H9 (cell line): ENCODE data around the gene MCEMP1. TPM values are rescaled to one million over a fixed set of nuclear protein-coding genes. Genes with fewer than 3 reads are reported as not detected.

Experiments
- DNase-seq: peaks from one replicate; pipeline ENCODE4 v3.0.0-alpha.2; 2017
- H2AFZ ChIP-seq: one replicate; pipeline ENCODE4 v1.6.1; 2013; ENCODE audit warnings: mild to moderate bottlenecking, low read length, control low read depth, moderate library complexity
- H2AK5ac ChIP-seq: 2 replicates; pipeline ENCODE4 v1.6.1; 2013; ENCODE audit warnings: low read length, control low read depth, mixed read lengths; ENCODE audit not compliant: insufficient read length
- H2BK120ac ChIP-seq: one replicate; pipeline ENCODE4 v1.6.1; 2013; ENCODE audit warnings: low read depth, mild to moderate bottlenecking, low read length, control low read depth, inconsistent platforms; ENCODE audit not compliant: poor library complexity, severe bottlenecking
- H2BK12ac ChIP-seq: 2 replicates; pipeline ENCODE4 v1.6.1; 2013; ENCODE audit warnings: low read length, control low read depth, mixed read lengths, low read depth; ENCODE audit not compliant: insufficient read length
- H2BK15ac ChIP-seq: 2 replicates; pipeline ENCODE4 v1.6.1; 2013; ENCODE audit warnings: low read depth, low read length, control low read depth
- H2BK20ac ChIP-seq: one replicate; pipeline ENCODE4 v1.6.1; 2013; ENCODE audit warnings: low read depth, mild to moderate bottlenecking, low read length, control low read depth, inconsistent platforms; ENCODE audit not compliant: poor library complexity, severe bottlenecking
- H2BK5ac ChIP-seq: 2 replicates; pipeline ENCODE4 v1.6.1; 2013; ENCODE audit warnings: low read length, control low read depth, mixed read lengths; ENCODE audit not compliant: insufficient read length
- H3K14ac ChIP-seq: 2 replicates; pipeline ENCODE4 v1.6.1; 2013; ENCODE audit warnings: low read length, control low read depth; ENCODE audit not compliant: insufficient read depth
- H3K18ac ChIP-seq: 2 replicates; pipeline ENCODE4 v1.6.1; 2013; ENCODE audit warnings: low read depth, mild to moderate bottlenecking, mixed read lengths, low read length, control low read depth; ENCODE audit not compliant: insufficient read length
- H3K23ac ChIP-seq: 2 replicates; pipeline ENCODE4 v1.6.1; 2013; ENCODE audit warnings: low read length, control low read depth, mixed read lengths, low read depth; ENCODE audit not compliant: insufficient read length
- H3K23me2 ChIP-seq: 2 replicates; pipeline ENCODE4 v1.6.1; 2013; ENCODE audit warnings: low read depth, mild to moderate bottlenecking, mixed read lengths, low read length, control low read depth; ENCODE audit not compliant: insufficient read length, poor library complexity, severe bottlenecking
- H3K27ac ChIP-seq: 2 replicates; pipeline ENCODE4 v1.5.1; 2013; ENCODE audit warnings: low read length, control low read depth, mixed read lengths, low read depth; ENCODE audit not compliant: insufficient read length
- H3K27me3 ChIP-seq: 2 replicates; pipeline ENCODE4 v1.6.1; 2013; ENCODE audit warnings: low read length, control low read depth, inconsistent platforms; ENCODE audit not compliant: insufficient read depth
- H3K4ac ChIP-seq: 2 replicates; pipeline ENCODE4 v1.6.1; 2013; ENCODE audit warnings: low read depth, mild to moderate bottlenecking, control low read depth, inconsistent platforms, low read length, moderate library complexity
- H3K4me1 ChIP-seq: 2 replicates; pipeline ENCODE4 v1.6.1; 2013; ENCODE audit warnings: low read length, control low read depth, inconsistent platforms; ENCODE audit not compliant: insufficient read depth
- H3K4me2 ChIP-seq: 2 replicates; pipeline ENCODE4 v1.6.1; 2013; ENCODE audit warnings: low read length, control low read depth, mixed read lengths; ENCODE audit not compliant: insufficient read length, insufficient read depth
- H3K56ac ChIP-seq: 2 replicates; pipeline ENCODE4 v1.6.1; 2013; ENCODE audit warnings: low read depth, mild to moderate bottlenecking, mixed read lengths, low read length, control low read depth; ENCODE audit not compliant: insufficient read length
- H3K79me1 ChIP-seq: 2 replicates; pipeline ENCODE4 v1.6.1; 2013; ENCODE audit warnings: low read depth, mild to moderate bottlenecking, moderate library complexity, low read length, control low read depth, inconsistent platforms; ENCODE audit not compliant: insufficient read depth, poor library complexity, severe bottlenecking
- H3K79me2 ChIP-seq: 2 replicates; pipeline ENCODE4 v1.6.1; 2013; ENCODE audit warnings: low read length, control low read depth, inconsistent platforms; ENCODE audit not compliant: insufficient read depth
- H3K9ac ChIP-seq: 2 replicates; pipeline ENCODE4 v1.6.1; 2013; ENCODE audit warnings: low read length, control low read depth, mixed read lengths; ENCODE audit not compliant: insufficient read length; ENCODE audit errors: extremely low read depth
- H3K9me3 ChIP-seq: one replicate; pipeline ENCODE4 v1.6.1; 2013; ENCODE audit warnings: low read depth, low read length, inconsistent platforms; ENCODE audit not compliant: control insufficient read depth
- H3T11ph ChIP-seq: one replicate; pipeline ENCODE4 v1.6.1; 2013; ENCODE audit warnings: mild to moderate bottlenecking, low read length, control low read depth, inconsistent platforms
- H4K20me1 ChIP-seq: one replicate; pipeline ENCODE4 v1.6.1; 2013; ENCODE audit not compliant: control insufficient read depth, insufficient read length, insufficient read depth
- H4K5ac ChIP-seq: 2 replicates; pipeline ENCODE4 v1.6.1; 2013; ENCODE audit warnings: low read depth, mild to moderate bottlenecking, mixed read lengths, low read length, control low read depth; ENCODE audit not compliant: insufficient read length
- H4K8ac ChIP-seq: replicated peaks from 2 replicates; pipeline ENCODE4 v1.6.1; 2013; ENCODE audit warnings: low read length, control low read depth, mixed read lengths, low read depth; ENCODE audit not compliant: insufficient read length
- H4K91ac ChIP-seq: 2 replicates; pipeline ENCODE4 v1.6.1; 2013; ENCODE audit warnings: low read depth, mild to moderate bottlenecking, moderate library complexity, mixed read lengths, low read length, control low read depth; ENCODE audit not compliant: insufficient read length
- H3K27ac Mint-ChIP-seq, 3 experiments: 2 replicates in 2 of 3; 3 replicates in 1 of 3; pipeline ENCODE4 v1.8.0; 2020 to 2021; ENCODE audit warnings: mixed read lengths in 3 of 3, mild to moderate bottlenecking in 1 of 3, moderate library complexity in 1 of 3
- H3K27me3 Mint-ChIP-seq: 2 replicates; pipeline ENCODE4 v1.8.0; 2021; ENCODE audit warnings: low read depth, mild to moderate bottlenecking, moderate library complexity, mixed read lengths
- H3K36me3 Mint-ChIP-seq, 3 experiments: 2 replicates in 2 of 3; 3 replicates in 1 of 3; pipeline ENCODE4 v1.8.0; 2020 to 2021; ENCODE audit warnings: low read depth in 3 of 3, mixed read lengths in 3 of 3; ENCODE audit not compliant: insufficient read depth in 1 of 3
- H3K4me1 Mint-ChIP-seq, 2 experiments: 2 replicates each; pipeline ENCODE4 v1.8.0; 2020; ENCODE audit warnings: mixed read lengths in 2 of 2
- H3K4me3 Mint-ChIP-seq, 2 experiments: 2 replicates in 1 of 2; 3 replicates in 1 of 2; pipeline ENCODE4 v1.8.0; 2020 to 2021; ENCODE audit warnings: mild to moderate bottlenecking in 2 of 2, mixed read lengths in 2 of 2, moderate library complexity in 1 of 2
- H3K9me3 Mint-ChIP-seq, 2 experiments: 2 replicates in 1 of 2; 3 replicates in 1 of 2; pipeline ENCODE4 v1.8.0; 2020; ENCODE audit warnings: mild to moderate bottlenecking in 2 of 2, mixed read lengths in 2 of 2, moderate library complexity in 1 of 2
- CTCF ChIP-seq: fragments of 200-600 bp; sonication (generic); conservative IDR thresholded peaks from 3 replicates; pipeline ENCODE4 v1.8.0; 2021; ENCODE audit warnings: antibody characterized with exemption, mild to moderate bottlenecking
- WGBS: extraction: QIAGEN DNeasy Blood & Tissue Kit; methylation state at CpG from one replicate; pipeline ENCODE4 v1.1.7; 2013; ENCODE audit warnings: missing lambda C conversion rate, low lambda C conversion rate, mixed read lengths; ENCODE audit not compliant: insufficient read length; ENCODE audit errors: extremely low coverage; 5-methylcytosine and 5-hydroxymethylcytosine counted together
- total RNA-seq: library from RNA; stranded (reverse); gene quantifications from 2 replicates; pipeline ENCODE4 v1.2.1, GENCODE V29; 2021

The MCEMP1 gene
- total RNA-seq, 1 experiment from 2014 or later = not detected

GRCh38 chr19:7646426-7646700 lies 30.5 kb upstream of the MCEMP1 start:
- H3K79me1 ChIP-seq = no peaks in the 10 kb centered on the region
- Mint-ChIP-seq H3K27me3 (peaks cover 19% of the 10 kb centered on the region), H3K36me3 (peaks cover 2 to 16% (median 7%) of the 10 kb centered on the region in 3 experiments; a peak in 4 of 7 replicates), H3K27ac (no peak overlapping the region), H3K4me1 (peaks cover 0 to 8% of the 10 kb centered on the region in 2 experiments; a peak in 2 of 4 replicates), H3K9me3 (no peaks in the 10 kb centered on the region; a peak in 1 of 5 replicates), H3K4me3 (no peak overlapping the region)
- H3K79me2 ChIP-seq = no peaks in the 10 kb centered on the region
- H3K23ac ChIP-seq = no peak overlapping the region
- no peaks in the 10 kb centered on the region for H3K27me3 ChIP-seq
- no peak for TF ChIP-seq CTCF
- no CpG with 5 or more reads among the region's 8 CpGs for WGBS
- H2AK5ac ChIP-seq = no peak overlapping the region
- no peak overlapping the region for H4K5ac ChIP-seq
- H2BK12ac ChIP-seq = no peak overlapping the region
- no peak overlapping the region for H2AFZ ChIP-seq
- H3K4me2 ChIP-seq = no peak overlapping the region
- no peaks in the 10 kb centered on the region for H3K4me1 ChIP-seq
- H3T11ph ChIP-seq = no peak overlapping the region
- no peak overlapping the region for H2BK120ac ChIP-seq
- H4K8ac ChIP-seq = no peak overlapping the region
- no peak overlapping the region for H3K18ac ChIP-seq
- no peaks in the 10 kb centered on the region for H4K20me1 ChIP-seq
- no peaks in the 10 kb centered on the region for H3K23me2 ChIP-seq
- DNase-seq = no peak
- no peak overlapping the region for H3K4ac ChIP-seq
- H3K14ac ChIP-seq = no peak overlapping the region
- no peak overlapping the region for H2BK15ac ChIP-seq
- H3K27ac ChIP-seq = no peak overlapping the region
- no peak overlapping the region for H3K9ac ChIP-seq
- no peak overlapping the region for H2BK20ac ChIP-seq
- no peaks in the 10 kb centered on the region for H3K9me3 ChIP-seq
- H3K56ac ChIP-seq = no peak overlapping the region
- no peak overlapping the region for H2BK5ac ChIP-seq
- no peak overlapping the region for H4K91ac ChIP-seq
